ENCODE data around the gene VWF.

VWF gene

DNA sequence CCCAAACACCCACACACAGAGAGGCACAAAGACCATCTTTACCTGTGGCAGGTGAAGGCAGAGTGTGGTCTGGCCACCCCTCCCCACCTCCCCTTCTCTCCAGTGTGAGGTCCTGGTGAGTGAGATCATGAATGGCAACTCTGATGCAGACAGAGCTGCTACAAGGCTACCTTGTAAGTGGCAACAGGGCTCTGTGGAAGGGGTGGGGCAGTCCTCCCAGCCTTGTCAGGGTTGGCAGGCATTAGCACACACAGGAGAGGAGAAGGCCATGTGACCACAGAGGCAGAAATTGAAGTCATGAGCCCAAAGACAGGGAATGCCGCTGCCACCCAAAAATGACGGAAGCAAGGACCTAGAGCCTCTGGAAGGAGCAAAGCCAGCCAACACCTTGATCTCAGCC is 30.7 kb downstream of the VWF start:
- no peak for DNase-seq
- Histone ChIP-seq H3K9ac (ENCODE audit: low read length) (no peak overlapping the region), H3K27me3 (replicated peaks; ENCODE audit: insufficient read depth, low read length) (no peaks in the 10 kb centered on the region), H3K9me2 (replicated peaks; ENCODE audit: insufficient read depth, low read length) (no peaks in the 10 kb centered on the region), H3K4me2 (ENCODE audit: low read depth, low read length) (no peak overlapping the region), H3K9me3 (replicated peaks; ENCODE audit: insufficient read depth, low read length) (no peaks in the 10 kb centered on the region), H3K36me3 (replicated peaks; ENCODE audit: insufficient read depth, low read length) (no peaks in the 10 kb centered on the region), H3K4me3 (ENCODE audit: low read length) (no peak overlapping the region), H3K4me1 (ENCODE audit: low read length) (peaks cover 8% of the 10 kb centered on the region), H3K27ac (ENCODE audit: low read length) (no peak overlapping the region), H3K79me2 (ENCODE audit: low read length) (no peaks in the 10 kb centered on the region), H2AFZ (ENCODE audit: low read length) (no peak overlapping the region), H3F3A (ENCODE audit: insufficient read depth, low read length) (no peaks in the 10 kb centered on the region), H4K20me1 (ENCODE audit: insufficient read depth, low read length) (no peaks in the 10 kb centered on the region)
- TF ChIP-seq, protein P1, sequence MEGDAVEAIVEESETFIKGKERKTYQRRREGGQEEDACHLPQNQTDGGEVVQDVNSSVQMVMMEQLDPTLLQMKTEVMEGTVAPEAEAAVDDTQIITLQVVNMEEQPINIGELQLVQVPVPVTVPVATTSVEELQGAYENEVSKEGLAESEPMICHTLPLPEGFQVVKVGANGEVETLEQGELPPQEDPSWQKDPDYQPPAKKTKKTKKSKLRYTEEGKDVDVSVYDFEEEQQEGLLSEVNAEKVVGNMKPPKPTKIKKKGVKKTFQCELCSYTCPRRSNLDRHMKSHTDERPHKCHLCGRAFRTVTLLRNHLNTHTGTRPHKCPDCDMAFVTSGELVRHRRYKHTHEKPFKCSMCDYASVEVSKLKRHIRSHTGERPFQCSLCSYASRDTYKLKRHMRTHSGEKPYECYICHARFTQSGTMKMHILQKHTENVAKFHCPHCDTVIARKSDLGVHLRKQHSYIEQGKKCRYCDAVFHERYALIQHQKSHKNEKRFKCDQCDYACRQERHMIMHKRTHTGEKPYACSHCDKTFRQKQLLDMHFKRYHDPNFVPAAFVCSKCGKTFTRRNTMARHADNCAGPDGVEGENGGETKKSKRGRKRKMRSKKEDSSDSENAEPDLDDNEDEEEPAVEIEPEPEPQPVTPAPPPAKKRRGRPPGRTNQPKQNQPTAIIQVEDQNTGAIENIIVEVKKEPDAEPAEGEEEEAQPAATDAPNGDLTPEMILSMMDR (IDR thresholded peaks at IDR 0.05; ENCODE audit: low read length), result no peak
- no peak for TF ChIP-seq EZH2 (optimal IDR thresholded peaks at IDR 0.05; ENCODE audit: low read depth, low read length)

- H3K79me2 ChIP-seq (ENCODE audit: low read length), result no peaks in the 10 kb centered on the region
- peaks cover 12% of the 10 kb centered on the region for H3K4me1 ChIP-seq (ENCODE audit: low read length)
- no peaks in the 10 kb centered on the region for H3K36me3 ChIP-seq (replicated peaks; ENCODE audit: insufficient read depth, low read length)
- H4K20me1 ChIP-seq (ENCODE audit: insufficient read depth, low read length), result no peaks in the 10 kb centered on the region
- H3K27ac ChIP-seq (ENCODE audit: low read length), result no peak overlapping the region
- TF ChIP-seq, protein P1 (IDR thresholded peaks at IDR 0.05; ENCODE audit: low read length), result no peak
- TF ChIP-seq EZH2 (optimal IDR thresholded peaks at IDR 0.05; ENCODE audit: low read depth, low read length) (no peak), EZH2phosphoT487 (IDR thresholded peaks at IDR 0.05; ENCODE audit: low read length) (no peak)
- H3K4me3 ChIP-seq (ENCODE audit: low read length), result no peak overlapping the region
- no peak overlapping the region for H3K4me2 ChIP-seq (ENCODE audit: low read depth, low read length)
- DNase-seq, result no peak
- H3F3A ChIP-seq (ENCODE audit: insufficient read depth, low read length), result no peaks in the 10 kb centered on the region
- H2AFZ ChIP-seq (ENCODE audit: low read length), result no peak overlapping the region
- no peak overlapping the region for H3K9ac ChIP-seq (ENCODE audit: low read length)
- no peaks in the 10 kb centered on the region for H3K9me2 ChIP-seq (replicated peaks; ENCODE audit: insufficient read depth, low read length)
- H3K9me3 ChIP-seq (replicated peaks; ENCODE audit: insufficient read depth, low read length), result no peaks in the 10 kb centered on the region
- no peaks in the 10 kb centered on the region for H3K27me3 ChIP-seq (replicated peaks; ENCODE audit: insufficient read depth, low read length)
These were observed 31.4 kb downstream of the VWF start for GRCh38 chr12:6092784-6093722.

- Histone ChIP-seq H3K9ac (ENCODE audit: low read length) (no peak overlapping the region), H3K36me3 (replicated peaks; ENCODE audit: insufficient read depth, low read length) (no peaks in the 10 kb centered on the region), H4K20me1 (ENCODE audit: insufficient read depth, low read length) (no peaks in the 10 kb centered on the region), H3K4me2 (ENCODE audit: low read depth, low read length) (no peak overlapping the region), H3K27me3 (replicated peaks; ENCODE audit: insufficient read depth, low read length) (no peaks in the 10 kb centered on the region), H3K27ac (ENCODE audit: low read length) (no peak overlapping the region), H3K4me3 (ENCODE audit: low read length) (no peak overlapping the region), H3K9me2 (replicated peaks; ENCODE audit: insufficient read depth, low read length) (no peaks in the 10 kb centered on the region), H3K9me3 (replicated peaks; ENCODE audit: insufficient read depth, low read length) (no peaks in the 10 kb centered on the region), H2AFZ (ENCODE audit: low read length) (no peak overlapping the region), H3K4me1 (ENCODE audit: low read length) (peaks cover 12% of the 10 kb centered on the region), H3F3A (ENCODE audit: insufficient read depth, low read length) (no peaks in the 10 kb centered on the region), H3K79me2 (ENCODE audit: low read length) (no peaks in the 10 kb centered on the region)
- no peak for TF ChIP-seq EZH2 (optimal IDR thresholded peaks at IDR 0.05; ENCODE audit: low read depth, low read length)
- no peak for TF ChIP-seq EZH2phosphoT487 (IDR thresholded peaks at IDR 0.05; ENCODE audit: low read length)
- TF ChIP-seq, protein P1 (IDR thresholded peaks at IDR 0.05; ENCODE audit: low read length), result no peak
- no peak for DNase-seq
These were observed 32.5 kb downstream of the VWF start for GRCh38 chr12:6091786-6092566.

Data from MM.1S (cell line).